ENCODE data around the gene ZNG1A.
"Not testable (repeated sequence)": the region's sequence is repeated elsewhere in the genome, so short reads cannot be mapped to it uniquely, and the experiment has no call there.

ZNG1A gene

DNA sequence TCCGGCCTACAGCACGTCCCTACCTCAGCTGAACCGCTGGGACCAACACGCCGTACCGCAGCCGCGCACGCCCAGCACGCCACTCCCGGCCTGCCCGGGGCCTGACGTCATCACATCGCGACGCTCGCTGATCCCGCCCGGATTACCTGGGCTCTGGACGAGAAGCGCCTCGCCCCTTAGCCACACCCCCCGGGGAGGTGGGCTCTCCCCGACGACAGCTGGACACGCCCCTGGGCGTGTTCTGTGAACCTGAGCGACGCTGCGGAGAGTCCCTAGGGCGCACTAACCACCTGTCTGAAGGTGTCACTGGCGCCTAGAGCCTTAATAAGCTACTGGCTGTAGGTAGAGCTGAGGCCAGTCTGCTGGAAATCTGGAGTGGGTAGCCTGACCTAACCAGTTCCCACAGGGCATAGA, at the start of gene ZNG1A:
TSS of gene ZNG1A (minus strand) at position 87 of the 414 bp plus-strand sequence. CDS start 87 bp downstream, outside the sequence.
- DNase-seq = not testable (repeated sequence)

DNA sequence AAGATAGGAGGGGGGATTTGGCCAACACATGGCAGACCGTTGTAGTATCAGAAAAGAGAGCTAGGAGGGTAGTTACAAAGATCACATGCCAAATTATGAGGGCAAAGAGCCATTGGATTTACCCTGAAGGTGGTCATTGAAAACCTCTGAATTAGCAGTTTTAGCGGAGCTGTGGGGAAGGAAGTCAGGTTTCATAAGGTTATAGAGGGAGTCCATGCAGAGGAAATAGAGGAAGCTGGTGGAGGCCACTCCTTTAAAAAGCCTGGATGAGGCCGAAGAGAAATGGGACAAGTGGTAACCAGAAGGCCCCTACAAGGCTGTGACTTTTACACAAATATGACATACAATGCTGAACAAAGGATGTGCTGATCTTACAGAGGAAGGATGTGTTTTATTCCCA, 49.0 kb upstream of the ZNG1A start:
- DNase-seq = no peak

DNA sequence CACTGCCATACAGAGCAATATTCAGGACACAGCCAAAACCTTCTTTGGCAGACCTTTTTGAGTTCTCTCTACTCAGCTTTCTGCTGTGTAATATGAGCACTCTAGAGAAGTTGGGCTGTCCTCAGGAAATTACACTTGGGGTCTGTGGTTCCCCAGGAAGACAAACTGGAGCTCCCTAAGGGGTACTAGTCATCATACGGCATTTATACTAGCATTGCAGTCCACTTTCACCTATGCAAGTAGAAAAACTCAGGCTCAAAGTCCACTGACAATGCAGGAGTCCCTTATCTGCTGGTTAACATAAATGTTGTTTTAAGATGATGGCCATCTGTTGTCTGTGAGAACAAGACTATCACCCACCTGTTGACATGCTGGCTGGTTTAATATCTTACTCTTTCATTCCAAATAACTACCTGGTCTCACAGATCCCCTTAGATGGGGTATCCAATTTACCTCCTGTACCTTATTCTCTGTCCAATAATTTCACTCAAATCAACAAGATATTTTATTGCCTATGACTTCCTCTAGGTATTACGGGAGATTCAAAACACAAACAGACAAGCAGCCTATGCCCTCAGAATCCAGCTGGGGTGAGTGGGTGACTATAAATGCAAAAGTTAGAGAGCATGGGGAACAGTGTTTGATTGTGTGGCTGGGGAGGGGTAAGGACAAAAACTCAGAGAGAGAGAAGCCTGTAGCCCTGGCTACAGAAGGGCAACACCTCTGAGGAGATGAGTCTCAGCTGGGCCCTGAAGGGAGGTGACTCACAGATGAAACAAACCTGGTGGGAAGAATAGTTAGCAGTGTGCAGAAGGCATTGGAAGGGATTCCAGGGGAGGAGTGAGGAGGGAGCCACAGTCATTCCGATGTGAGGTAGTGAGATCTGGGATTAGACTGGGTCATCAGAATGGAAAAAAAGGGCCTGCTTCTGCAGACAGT, 46.0 kb upstream of the ZNG1A start:
- no peak for DNase-seq

DNA sequence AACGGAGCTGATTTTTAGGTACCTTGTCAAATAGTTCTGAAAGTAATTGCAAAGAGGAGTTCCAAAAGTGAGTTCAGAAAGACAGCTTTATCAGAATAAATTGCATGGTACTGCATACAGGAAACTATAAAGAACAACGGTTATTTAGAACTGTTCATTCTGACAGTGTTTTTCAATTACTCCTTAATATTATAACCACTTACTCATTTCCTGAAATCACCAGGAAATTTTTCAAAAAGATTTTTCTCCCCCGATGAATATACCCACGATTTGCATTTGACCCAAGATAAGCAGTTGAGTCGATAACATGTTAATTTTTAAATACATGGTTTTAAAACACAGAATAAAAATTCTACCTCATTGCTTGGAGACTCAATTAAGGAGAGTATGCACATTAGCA, 45.2 kb upstream of the ZNG1A start:
- no peak for DNase-seq

DNA sequence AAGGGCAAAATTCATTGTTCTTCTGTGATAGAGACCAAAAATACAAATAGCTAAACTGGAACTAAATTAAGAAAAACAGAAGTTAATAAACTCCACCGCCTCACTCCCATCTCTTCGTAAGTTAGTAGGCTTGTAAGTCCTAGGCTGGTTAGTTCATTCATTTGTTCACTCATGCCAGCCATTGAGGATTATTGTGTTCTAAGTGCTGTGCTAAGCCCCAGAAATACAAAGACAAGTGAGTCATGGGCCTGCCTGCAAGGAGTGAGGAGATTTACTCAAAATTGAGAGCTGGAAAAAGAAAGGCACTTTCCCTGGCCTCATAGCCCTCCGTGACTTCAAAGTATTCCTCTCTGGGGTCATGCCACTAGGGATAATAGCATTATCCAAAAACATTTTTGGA, 44.3 kb upstream of the ZNG1A start:
- DNase-seq = no peak

DNA sequence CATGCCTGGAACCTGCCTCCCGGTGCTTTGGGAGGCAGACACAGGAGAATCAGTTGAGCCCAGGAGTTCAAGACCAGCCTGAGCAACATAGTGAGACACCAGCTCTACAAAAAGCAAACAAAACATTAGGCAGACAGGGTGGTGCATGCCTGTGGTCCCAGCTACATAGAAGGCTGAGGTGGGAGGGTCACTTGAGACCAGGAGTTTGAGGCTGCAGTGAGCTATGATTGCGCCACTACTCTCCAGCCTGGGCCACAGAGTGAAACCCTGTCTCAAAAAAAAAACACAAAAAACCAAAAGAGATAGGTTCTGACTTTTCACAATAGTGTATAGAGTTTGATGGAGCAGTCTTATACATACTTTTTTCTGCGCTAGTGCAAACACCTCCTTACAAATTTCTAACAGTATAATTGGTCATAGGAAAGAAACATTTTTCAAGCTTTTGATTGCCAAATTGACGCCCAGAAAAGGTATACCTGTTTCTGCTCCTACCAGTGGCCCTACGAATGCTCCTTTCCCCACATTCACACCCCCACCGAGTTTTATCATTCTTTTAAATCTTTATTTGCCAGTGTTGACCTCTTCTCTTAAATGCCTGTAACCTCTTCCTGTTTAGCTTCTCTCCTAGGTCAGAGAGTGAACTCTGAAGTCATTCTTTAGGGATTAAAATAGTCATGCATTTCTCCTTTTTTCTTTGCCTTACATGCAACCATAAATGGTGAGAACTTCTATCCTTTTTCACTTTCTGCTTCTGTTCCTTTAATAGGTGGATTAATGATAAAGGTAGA, 43.3 kb upstream of the ZNG1A start:
- DNase-seq = no peak

DNA sequence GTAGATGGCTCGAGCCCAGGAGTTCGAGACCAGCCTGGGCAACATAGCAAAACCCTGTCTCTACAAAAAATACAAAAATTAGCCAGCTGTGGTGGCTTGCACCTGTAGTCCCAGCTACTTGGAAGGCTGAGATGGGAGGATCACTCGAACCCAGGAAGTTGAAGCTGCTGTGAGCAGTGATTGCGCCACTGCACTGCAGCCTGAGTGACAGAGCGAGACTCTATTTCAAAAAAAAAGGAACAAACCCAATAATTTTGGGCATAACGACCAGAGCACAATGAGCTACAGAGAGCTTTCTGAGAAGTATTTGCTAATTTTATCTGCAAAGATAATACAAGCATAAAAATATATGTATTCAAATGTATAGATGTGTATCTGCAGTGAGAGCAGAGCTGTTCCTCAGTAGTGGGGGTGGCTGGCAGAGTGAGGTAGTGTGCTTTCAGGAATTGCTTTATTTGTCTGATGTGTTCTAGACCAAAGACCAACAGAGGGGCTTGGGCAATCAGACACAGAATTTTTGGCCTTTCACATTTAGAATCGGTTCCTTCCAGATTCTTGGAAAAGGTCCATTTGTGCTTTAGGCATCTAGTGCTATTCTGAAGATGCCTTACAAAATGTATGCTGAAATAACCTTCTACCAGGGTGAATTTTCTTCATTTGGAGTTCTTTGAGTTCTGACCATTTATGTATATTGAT, 41.0 kb upstream of the ZNG1A start:
- DNase-seq = no peak

DNA sequence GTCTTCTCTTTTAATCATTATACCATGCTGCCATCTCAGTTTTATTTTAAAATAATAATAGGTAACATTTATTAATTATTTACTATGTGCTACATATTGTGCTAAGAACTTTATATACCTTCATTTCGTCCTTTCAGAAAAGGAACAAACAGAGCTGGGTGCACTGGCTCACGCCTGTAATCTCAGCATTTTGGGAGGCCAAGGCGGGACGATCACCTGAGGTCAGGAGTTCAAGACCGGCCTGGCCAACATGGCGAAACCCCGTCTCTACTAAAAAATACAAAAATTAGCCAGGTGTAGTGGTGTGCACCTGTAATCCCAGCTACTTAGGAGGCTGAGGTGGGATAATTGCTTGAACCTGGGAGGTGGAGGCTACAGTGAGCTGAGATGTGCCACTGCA, 40.2 kb upstream of the ZNG1A start:
- DNase-seq = not testable (repeated sequence)

DNA sequence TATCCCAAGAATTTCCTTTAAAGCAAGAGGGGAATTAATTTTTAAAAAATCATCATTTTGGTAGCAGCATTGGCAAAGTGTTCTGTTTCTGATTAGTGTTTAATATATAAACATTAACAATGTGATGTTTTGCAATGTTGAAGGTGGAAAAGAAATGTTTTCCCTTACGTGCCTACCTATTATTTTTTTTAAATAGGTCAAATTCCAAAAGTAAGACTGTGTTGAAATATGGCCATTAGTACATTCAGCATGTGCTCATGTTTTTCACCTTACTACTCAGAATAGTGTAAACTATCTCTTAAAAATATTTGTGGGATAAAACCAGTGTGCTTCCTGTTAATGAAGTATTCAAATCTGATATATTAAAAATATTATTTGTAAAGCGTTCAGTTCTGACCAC, 39.1 kb upstream of the ZNG1A start:
- no peak for DNase-seq

DNA sequence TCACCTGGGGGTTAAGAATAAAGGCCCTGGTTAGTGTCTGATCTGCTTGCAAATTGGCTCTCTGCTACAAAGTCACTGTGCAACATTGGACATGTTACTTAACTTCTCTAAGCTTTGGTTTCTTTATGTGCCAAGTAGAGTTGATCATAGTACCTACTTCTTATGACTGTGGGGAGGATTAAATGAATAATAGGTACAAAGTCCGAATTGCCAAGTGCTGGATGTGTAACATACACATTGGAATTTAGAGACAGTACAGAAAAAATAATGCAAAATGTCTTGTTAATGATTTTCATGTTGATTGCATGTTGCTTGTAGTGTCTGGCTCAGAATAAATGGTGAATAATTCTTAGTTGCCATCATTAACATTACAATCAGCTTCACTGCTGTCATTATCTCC, 38.0 kb upstream of the ZNG1A start:
- no peak for DNase-seq

DNA sequence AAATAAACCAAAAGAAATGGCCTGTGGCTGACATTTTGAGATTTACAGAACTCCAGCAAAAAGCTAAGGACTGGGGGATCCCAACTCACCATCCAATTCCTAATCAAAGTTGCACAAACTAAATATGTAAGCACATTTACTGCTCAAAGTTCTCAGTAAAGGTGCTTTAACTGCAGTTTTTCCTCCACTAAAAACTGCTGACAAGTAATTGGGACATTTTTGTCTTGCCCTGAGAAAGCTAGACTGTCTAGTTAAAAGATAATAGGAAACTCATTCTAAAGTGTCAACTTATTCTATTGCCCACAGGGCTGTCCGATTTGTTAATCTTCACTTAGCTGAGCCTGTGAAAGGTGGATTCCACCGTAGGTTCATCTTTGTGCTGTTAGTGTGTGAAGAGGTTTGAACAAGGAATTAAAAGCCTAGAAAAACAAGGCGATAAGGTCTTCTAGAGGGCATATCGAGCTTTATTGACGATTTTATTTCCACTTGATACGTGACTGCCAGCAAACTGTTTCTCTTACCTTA, 36.8 kb upstream of the ZNG1A start:
- no peak for DNase-seq

DNA sequence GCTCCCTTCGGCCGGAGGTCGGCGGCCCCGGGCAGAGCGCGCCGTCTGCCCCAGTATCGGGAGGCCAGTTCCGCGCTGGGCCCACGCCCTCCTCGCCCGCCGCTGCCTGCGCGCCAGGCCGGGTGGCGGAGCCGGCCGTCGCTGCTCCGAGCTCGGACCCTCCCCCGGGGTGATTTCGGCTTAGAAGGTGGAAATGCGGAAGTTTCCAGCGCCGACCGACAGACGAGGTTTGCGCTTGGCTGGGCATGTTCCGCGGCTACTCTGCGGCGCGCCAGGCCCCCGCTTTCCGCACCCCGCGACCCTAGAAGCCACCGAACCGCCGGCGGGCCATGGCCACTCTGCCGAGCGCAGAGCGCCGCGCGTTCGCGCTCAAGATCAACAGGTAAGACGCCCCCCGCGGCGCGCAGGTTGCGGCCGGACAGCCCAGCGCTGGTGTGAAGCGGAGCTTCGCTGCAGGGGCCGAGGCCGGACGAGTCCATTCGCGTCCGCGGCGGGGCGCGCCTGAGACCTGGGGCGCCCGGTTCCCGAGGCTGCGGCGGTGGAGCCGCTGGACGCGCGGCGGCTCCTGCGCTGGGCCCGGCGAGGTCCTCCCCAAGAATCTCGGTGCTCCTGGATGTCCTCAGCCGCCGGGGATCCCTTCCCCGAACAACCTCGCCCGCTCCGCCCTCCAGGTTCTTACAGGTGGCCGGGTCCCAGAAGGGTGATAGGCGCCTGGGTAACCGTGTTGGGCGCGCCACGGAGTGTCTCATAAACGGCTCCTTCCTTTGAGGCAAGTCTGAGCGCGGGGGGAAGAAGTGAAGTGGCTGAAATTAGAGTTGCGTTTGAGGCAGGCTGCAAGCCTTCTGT, 36.0 kb upstream of the ZNG1A start, which contains the start of gene DOCK8:
TSS of gene DOCK8 (plus strand) at position 218 of the 846 bp plus-strand sequence. CDS start at position 330, 112 bp downstream.
- DNase-seq = no peak

DNA sequence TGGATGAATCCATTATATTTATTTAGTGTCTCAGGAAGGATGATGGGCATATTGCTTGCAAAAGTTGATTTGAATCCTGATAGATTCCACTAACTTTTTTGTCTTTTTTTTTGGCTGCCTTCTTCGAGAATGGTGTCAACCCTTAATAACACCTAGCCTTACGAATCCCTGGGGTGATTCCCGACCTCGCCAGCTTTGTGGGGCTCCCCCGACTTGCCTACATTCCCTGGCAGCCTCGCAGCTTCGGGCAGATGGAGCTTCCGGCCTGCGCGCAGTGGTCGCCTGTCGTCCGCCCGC, 35.4 kb upstream of the ZNG1A start:
- no peak for DNase-seq

DNA sequence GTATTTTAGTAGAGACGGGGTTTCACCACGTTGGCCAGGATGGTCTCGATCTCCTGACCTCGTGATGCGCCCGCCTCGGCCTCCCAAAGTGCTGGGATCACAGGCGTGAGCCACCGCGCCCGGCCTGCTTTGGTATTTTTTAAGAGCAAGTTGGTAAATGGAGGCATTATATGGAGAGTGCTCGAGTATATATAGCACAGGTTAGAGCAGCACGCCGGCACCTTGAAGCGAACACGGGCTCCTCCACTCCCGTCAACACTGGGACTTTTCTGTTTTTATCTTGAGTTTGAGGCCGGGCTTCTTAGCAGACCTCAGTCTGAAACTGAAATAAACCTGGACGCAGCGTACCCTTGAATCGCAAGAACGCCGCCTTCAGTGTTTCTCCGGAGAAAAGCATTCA, 35.0 kb upstream of the ZNG1A start:
- DNase-seq = not testable (repeated sequence)

DNA sequence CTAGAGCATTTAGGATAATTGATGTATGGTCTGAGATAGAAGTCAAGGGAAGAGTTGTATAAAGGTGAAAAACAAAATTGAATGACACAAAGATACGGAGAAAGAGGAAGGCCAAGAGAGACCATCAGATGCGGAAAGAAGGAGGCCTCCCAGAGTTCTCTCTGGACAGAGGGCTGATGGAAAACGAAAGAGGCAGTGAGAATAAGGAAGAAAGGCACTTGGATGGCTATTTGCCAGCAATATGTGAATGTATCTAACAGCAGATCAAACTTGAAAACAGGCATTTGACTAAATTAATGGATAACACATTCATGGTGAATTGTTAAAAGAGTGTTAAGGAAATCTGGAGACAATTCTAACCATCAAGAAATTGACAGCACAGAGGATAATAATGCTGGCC, 33.4 kb upstream of the ZNG1A start:
- DNase-seq = no peak

DNA sequence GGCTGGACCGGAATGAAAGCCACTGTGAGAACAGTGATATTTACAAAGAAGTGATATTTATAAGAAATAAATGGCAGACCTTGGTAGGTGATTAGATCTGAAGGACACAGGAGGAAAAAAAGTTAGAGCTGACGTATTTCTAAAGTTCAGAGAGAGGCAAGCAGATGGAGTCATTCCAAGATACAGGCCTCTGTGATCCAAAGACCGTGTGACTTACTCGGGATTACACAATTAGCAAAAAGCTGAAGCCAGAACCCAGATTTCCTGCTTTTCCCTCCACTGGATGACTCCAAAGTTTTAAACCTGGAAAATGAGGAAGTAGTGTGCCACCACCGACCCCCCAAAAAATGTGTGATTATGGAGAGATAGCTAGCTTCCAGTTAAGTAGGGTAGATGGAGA, 32.7 kb upstream of the ZNG1A start:
- DNase-seq = no peak

DNA sequence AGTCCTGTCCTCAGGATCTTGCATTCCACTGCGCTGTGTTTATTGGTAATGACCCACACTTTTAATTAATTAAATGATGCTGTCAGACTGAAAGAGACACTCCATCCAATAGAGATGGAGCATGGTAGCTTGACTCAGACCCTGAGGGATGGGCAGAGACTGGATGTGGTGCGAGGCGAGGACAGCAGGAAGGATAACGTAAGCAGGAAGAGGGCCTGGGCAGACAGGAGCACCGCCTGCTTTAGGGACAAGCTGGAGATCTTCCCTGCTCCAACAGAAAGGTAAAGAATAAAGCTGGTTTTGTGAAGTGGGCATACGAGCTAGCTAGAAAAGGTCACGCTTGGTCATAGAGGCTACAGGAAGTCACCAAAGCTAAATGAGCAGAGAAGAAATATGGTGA, 32.2 kb upstream of the ZNG1A start:
- DNase-seq = no peak

DNA sequence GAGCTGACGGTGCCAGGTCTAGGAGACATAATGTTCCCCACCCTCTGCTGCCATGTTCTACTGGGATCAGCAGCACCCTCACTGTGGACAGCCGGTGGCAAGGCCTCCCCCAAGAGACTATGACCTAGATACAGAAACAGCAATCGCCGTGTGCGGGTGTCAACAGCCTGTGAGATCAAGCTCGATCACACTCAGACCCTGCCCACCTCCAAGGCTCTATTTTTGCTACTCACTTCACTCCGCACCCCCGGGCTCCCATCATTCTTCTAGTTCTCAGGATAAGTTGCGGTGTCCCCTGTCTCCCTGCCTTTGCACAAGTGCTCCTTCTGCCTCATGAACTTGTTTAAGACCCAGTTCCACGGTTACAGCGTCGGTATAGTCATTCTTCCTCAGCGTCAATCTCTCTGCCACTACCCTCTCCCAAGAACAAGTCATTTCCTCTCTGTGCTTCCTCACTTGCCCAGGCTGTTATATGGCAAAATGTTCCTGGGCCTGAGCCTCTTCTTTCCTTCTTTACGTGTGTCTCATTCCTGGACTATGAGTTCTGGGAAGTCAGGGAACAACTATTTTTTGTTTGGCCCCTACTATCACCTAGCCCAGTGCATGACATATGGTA, 30.4 kb upstream of the ZNG1A start:
- DNase-seq = no peak

DNA sequence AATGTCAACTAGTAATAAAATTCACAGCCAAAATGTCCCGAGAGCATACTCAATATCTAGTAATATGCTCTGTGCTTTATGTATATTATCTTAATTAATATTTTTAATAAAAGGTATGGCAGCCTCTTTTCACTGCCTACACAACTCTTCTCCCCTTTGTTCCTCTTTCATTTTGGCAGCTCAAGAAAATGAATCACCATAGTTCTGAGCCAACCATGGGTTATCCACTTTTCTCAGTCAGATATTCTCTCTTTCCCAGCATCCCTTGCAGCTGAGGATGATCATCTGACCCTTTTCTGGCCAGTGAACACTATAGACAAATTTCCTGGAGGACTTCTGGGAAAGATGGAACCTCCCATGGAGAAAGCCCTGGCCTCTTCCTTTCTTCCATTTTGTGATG, 27.6 kb upstream of the ZNG1A start:
- no peak for DNase-seq

DNA sequence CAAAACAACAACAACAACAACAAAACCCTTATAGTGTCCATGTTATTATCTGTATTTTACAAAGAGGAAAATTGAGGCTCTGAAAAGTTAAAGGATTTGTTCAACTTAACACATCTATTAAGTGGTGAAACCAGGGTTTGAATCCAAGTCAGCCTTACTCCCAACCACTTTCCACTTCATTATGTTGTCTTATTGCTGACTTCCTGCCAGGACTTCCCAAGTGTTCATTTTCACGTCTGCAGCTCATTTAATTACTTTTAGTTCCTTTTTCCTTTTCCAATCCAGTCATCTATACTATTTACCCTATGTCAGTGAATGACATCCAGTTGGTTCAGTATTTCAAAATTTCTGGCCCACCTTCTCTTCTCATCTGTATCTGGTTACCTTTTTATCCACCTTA, 20.7 kb upstream of the ZNG1A start:
- DNase-seq = not testable (repeated sequence)

DNA sequence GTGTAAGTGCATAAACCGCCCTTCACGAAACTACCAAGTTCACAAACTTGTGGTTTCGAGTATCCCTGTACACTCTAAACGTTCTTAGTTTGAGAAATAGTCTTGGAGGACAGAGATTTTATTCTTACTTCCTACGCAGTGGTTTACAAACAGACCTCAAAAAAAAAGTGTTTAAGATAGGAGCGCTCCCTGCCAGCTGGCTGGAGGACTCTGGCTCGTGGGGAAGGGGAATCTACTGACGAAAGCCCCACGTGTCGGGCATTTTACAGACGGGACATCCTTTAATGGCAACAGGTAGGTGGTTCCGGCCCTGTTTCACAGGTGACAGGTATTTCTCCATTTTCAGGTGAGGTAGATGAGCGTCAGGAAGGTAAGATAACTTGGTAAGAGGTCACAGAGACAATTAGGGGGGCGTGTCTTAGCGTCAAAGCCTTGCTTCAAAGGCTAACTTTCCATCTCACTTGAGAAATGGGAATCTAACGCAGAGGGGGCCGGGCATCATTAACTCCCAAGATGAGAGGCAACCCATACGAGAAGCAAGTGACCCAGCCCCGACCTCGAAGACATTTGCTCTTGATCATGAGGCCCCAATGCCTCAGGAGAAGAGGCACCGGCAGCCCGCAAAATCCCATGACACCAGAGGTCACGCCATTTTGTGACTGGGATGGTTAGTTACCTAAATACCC, 573 bp downstream of the ZNG1A start:
- not testable (repeated sequence) for DNase-seq
